Fibroblast of pulmonary artery (primary cell): Measurements from ENCODE around the gene ST6GALNAC4.
"Not testable (repeated sequence)": the region's sequence is repeated elsewhere in the genome, so short reads cannot be mapped to it uniquely, and the experiment has no call there.

ENCODE experiments used
- DNase-seq: peaks from one replicate; pipeline ENCODE4 v3.0.0-alpha.2; 2010; ENCODE audit warnings: low read depth
- H3K4me3 ChIP-seq: replicated peaks from 2 replicates; pipeline ENCODE4 v1.5.1; 2011; ENCODE audit warnings: low read depth, mild to moderate bottlenecking, control low read depth, low read length, moderate library complexity
- TF ChIP-seq, protein P1 (sequence below): IDR thresholded peaks from 2 replicates; pipeline ENCODE4 v1.5.1; 2011; ENCODE audit warnings: mild to moderate bottlenecking, control low read depth, low read length, inconsistent platforms; ENCODE audit errors: missing control alignments

ST6GALNAC4 gene

GRCh38 chr9:127884976-127885490 is 31.8 kb downstream of the ST6GALNAC4 start:
- no peak overlapping the region for H3K4me3 ChIP-seq
- DNase-seq, result no peak
- TF ChIP-seq, protein P1, sequence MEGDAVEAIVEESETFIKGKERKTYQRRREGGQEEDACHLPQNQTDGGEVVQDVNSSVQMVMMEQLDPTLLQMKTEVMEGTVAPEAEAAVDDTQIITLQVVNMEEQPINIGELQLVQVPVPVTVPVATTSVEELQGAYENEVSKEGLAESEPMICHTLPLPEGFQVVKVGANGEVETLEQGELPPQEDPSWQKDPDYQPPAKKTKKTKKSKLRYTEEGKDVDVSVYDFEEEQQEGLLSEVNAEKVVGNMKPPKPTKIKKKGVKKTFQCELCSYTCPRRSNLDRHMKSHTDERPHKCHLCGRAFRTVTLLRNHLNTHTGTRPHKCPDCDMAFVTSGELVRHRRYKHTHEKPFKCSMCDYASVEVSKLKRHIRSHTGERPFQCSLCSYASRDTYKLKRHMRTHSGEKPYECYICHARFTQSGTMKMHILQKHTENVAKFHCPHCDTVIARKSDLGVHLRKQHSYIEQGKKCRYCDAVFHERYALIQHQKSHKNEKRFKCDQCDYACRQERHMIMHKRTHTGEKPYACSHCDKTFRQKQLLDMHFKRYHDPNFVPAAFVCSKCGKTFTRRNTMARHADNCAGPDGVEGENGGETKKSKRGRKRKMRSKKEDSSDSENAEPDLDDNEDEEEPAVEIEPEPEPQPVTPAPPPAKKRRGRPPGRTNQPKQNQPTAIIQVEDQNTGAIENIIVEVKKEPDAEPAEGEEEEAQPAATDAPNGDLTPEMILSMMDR, result no peak

GRCh38 chr9:127884427-127884911 is 32.4 kb downstream of the ST6GALNAC4 start:
- H3K4me3 ChIP-seq, result no peak overlapping the region
- DNase-seq, result no peak
- TF ChIP-seq, protein P1, result no peak

GRCh38 chr9:127883959-127884358 is 32.9 kb downstream of the ST6GALNAC4 start:
- TF ChIP-seq, protein P1, result no peak
- no peak overlapping the region for H3K4me3 ChIP-seq
- DNase-seq, result no peak

DNA sequence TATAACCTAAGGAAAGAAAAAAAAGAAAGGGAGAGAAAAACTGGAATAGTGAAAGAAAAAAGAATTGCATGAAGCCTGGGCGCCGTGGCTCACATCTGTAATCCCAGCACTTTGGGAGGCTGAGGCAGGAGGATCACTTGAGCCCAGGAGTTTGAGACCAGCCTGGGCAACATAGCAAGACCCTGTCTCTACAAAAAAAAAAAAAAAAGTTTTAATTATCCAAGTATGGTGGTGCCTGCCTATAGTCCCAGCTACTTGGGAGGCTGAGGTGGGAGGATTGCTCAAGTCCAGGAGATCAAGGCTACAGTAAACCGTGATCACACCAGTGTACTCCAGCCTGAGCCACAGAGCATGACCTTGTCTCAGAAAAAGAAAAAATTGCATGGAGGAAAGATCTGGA is 35.1 kb downstream of the ST6GALNAC4 start:
- DNase-seq, result not testable (repeated sequence)

DNA sequence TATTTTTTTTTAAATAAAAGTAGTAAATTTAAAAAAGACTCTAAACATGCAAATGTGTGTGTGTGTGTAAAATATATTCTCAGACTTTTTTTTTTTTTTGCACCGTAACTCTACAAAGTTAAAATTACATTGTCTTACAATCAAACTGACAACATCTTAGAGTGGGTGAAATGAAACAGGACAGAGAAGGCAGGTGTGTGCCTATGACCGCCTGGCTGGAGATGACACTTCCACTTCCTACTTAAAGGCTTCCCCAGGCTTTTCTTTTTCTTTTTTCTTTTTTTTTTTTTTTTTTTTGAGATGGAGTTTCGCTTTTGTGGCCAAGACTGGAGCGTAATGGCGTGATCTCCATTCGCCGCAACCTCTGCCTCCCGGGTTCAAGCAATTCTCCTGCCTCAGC is 36.7 kb downstream of the ST6GALNAC4 start:
- no peak for DNase-seq
- TF ChIP-seq, protein P1, result no peak
- no peak overlapping the region for H3K4me3 ChIP-seq

More for the DNA sequence above, 35.1 kb downstream of the ST6GALNAC4 start:
- not testable (repeated sequence) for H3K4me3 ChIP-seq

- no peak for DNase-seq
- TF ChIP-seq, protein P1, result no peak
- H3K4me3 ChIP-seq, result no peak overlapping the region
These were observed 38.0 kb downstream of the ST6GALNAC4 start for GRCh38 chr9:127878652-127879390.

DNA sequence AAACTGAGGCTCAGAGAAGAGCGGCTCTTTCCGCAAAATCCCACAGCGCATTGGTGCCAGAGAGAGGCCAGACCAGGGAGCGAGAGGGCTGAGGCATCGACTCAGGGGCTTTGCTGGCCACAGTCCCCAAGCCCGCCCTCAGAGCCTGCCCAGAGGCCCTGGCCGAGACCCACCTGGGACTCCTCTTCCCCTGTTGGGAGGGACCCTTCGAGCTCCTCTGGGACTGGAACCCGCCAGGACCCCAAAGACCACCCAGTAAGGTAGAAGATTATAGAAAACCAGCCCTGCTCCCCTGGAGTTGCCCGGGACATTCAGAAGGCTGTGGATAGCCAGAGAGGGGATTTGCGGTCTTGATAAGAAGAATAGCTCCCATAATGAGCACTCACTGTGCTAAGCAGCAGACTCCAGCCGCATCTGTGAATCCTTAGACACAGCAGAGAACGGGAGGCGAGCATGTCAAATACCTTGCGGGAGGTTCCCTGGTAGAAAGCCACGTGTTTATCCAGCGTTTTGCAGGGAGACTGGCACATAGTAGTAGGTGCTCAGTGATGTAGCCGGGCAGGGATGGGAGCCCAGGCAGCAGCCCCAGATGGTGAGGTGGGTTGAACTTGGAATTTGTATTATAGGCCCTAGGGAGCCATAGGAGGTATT is 38.7 kb downstream of the ST6GALNAC4 start:
- DNase-seq, result no peak
- H3K4me3 ChIP-seq, result peak overlapping the region; percentile 60
- TF ChIP-seq, protein P1, result no peak
